ENCODE measurements around the gene FBXO24.

Gene FBXO24

DNA sequence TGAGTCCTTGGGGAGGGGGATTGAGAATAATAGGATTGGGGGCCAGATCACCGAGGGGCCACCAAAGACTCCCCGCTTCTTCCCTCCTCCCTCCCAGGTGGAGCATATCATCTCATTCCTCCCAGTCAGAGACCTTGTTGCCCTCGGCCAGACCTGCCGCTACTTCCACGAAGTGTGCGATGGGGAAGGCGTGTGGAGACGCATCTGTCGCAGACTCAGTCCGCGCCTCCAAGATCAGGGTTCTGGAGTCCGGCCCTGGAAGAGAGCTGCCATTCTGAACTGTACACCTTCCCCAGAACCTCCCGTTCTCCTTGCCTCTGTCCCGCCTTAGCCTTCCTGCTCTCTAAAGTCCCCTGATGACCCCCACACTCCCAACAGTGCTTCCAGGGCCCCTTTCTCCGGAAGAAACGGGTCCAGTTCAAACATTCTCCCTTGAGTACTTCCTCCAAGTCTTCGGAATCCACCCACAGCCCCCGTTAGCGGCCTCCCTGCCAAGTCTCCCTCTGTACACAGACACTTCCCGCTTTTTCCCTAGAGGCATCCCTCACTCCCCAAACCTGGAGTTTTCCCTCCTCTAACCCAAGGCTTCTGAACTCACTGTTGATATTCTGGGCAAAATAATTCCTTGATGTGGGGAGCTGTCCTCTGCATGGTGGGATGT, 4.1 kb downstream of the FBXO24 start:
- no peak for DNase-seq (ENCODE audit: low read depth)

DNA sequence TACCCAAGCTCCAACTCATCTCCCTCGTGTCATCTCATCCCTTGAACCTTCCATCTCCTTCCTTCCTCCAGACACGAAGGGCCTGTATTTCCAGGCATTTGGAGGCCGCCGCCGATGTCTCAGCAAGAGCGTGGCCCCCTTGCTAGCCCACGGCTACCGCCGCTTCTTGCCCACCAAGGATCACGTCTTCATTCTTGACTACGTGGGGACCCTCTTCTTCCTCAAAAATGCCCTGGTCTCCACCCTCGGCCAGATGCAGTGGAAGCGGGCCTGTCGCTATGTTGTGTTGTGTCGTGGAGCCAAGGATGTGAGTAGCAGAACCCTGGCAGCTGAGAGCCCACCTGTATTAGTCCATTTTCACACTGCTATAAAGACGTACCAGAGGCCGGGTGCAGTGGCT, 5.5 kb downstream of the FBXO24 start:
- no peak for DNase-seq (ENCODE audit: low read depth)

DNA sequence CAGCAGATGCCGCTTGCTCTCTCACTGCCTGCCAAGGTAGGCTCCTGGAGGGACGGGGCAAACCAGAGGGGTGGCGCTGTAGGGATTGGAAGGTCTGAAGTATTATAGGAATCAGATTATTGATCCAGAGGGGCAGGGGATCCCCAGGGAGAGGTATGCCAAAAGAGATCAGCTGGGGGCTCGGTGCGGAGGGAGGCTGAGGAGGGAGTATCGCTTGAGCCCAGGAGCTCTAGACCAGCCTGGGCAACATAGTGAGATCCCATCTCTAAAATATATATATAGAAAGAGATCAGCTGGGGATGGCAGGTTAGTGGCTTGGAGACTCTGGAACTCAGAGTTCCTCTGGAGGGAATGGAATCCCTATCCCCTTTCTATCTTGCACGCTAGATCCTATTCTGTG, 9.1 kb downstream of the FBXO24 start:
- no peak for DNase-seq (ENCODE audit: low read depth)

DNA sequence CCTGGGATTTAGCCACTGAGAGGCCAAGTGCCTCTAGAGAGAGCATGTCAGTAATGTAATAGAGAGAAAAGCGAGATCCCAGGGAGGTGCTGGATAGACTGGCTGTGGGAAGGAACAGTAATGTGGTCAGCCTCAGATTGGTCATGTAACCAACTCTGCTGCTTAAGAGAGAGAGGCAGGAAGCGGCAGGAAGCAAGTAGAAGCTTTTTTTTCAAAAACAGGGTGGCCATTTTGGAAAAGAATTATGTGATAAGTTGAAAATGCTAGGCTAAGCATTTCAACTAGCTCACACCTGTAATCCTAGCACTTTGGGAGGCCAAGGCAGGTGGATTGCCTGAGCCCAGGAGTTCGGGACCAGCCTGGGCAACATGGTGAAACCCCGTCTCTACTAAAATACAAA, 12.3 kb downstream of the FBXO24 start:
- no peak for DNase-seq (ENCODE audit: low read depth)

DNA sequence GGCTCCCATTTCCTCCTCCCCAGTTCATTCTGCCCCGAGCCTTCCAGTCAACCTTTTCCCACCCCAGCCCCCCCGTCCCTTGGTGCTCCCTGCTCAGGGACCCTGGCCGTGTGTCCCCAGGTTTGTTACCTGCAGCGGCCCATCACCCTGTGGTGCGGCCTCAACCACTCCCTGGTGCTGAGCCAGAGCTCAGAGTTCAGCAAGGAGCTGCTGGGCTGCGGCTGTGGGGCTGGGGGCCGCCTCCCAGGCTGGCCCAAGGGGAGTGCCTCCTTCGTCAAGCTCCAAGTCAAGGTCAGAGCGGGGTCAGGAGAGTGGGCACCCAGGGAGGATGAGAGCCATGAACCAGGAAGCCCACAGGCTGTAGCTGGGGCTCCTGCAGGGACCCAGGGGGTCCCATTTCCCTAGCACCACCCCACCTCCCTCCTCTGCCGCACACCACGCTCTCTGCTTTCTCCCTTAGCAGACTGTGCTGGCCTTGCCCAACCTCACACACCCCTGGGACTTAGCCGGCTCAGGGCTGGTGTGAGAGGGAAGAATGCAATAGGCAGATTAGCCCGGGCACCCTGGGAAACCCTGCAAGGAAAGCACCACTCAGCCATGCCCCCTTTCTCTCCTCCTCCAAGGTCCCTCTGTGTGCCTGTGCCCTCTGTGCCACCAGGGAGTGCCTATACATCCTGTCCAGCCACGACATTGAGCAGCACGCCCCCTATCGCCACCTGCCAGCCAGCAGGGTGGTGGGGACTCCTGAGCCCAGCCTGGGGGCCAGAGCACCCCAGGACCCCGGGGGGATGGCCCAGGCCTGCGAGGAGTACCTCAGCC, 14.0 kb downstream of the FBXO24 start:
- no peak for DNase-seq (ENCODE audit: low read depth)

DNA sequence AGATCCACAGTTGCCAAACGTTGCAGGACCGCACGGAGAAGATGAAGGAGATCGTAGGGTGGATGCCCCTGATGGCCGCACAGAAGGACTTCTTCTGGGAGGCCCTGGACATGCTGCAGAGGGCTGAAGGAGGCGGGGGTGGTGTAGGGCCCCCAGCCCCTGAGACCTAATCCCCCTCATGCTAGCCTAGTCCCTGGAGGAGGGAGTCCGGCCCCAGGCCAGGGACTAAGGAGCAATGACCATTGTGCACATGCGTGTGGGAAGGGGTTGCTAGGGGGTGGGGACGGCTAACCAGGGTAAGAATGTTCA, 14.6 kb downstream of the FBXO24 start:
- no peak for DNase-seq (ENCODE audit: low read depth)

DNA sequence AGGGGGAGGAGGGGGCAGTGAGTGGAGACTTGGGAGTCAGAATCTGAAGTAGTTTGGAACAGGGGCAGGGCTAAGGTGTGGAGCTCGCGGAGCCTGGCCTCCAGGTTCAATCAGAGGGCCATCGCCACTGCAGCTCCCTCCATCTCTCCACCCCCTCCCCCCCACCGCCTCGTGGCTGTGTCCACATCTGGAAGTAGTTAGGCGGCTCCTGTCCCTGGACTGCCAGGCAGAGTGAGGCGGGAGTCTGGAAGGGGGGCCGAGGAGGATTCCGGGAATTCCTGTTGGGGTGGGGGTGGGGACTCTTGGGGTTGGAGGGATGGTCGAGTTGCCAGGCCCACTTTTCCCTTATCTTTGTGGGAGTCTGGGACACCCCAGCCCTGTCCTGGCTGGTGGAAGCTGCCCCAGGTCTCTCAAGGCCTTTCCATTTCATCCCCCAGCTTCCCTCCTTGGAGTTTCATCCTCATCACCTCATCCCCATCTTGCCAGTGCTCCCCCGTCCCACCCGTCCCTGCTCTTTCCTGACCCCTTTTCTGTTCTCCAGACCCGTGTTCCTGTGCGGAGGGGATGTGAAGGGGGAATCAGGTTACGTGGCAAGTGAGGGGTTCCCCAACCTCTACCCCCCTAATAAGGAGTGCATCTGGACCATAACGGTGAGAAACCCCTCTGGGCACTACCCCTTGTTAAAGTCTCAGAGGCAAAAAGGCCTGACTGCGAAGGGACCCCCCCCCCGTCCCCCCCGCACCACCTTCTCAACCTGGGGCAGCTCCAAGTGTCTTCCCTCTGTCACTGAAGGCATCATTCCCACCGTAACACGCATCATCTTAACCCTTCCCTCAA, 17.0 kb downstream of the FBXO24 start:
- no peak for DNase-seq (ENCODE audit: low read depth)

DNA sequence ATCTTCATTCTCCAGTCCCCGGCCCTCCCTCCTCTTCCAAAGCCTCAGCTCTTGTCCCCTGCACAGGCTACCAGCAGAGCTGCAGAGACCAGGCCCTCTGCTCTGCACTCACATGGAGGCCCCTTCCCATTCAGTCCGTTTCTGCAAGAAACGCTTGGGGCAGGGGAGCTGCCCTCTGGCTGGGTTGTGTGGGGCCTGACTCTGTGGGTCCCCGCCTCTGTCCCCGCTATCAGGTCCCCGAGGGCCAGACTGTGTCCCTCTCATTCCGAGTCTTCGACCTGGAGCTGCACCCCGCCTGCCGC, 17.5 kb downstream of the FBXO24 start:
- DNase-seq (ENCODE audit: low read depth), result no peak

DNA sequence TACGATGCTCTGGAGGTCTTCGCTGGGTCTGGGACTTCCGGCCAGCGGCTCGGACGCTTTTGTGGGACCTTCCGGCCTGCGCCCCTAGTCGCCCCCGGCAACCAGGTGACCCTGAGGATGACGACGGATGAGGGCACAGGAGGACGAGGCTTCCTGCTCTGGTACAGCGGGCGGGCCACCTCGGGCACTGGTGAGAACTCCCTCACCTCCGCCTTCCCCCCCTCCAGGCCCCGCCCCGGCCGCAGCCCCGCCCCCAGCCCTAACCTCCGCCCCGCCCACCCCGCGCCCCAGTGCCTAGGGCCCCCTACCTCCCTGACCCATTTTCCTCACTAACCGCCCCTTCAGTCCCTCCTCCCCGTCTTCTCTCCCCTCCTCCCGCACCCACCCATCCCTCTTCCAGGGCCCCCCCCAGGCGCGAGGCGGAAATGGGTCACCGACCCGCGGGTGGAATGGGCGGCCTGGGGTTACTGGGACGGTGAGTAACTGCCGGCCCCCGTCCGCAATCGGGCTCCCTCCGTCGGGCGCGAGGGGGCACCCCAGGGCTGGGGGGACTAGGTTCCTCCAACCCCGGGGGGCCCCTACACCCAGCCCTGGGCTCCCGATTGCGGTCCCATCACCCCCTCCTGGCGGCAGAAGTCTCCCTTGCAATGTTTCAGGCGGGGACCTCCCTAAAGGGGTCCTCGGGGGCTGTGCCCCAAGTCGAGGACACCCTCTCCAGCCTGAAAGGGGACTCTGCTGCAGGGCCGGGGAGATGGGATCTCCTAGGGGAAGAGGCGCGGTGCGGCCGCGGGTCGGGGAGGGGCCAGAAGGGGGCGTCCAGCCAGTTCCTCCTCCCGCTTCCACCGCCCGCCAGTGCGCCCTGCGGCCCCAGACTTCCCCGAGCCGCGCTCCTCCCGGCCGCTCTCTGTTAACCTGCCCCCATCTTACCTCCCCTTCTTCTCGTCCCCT, 18.2 kb downstream of the FBXO24 start:
- DNase-seq (ENCODE audit: low read depth), result peak; percentile 60

DNA sequence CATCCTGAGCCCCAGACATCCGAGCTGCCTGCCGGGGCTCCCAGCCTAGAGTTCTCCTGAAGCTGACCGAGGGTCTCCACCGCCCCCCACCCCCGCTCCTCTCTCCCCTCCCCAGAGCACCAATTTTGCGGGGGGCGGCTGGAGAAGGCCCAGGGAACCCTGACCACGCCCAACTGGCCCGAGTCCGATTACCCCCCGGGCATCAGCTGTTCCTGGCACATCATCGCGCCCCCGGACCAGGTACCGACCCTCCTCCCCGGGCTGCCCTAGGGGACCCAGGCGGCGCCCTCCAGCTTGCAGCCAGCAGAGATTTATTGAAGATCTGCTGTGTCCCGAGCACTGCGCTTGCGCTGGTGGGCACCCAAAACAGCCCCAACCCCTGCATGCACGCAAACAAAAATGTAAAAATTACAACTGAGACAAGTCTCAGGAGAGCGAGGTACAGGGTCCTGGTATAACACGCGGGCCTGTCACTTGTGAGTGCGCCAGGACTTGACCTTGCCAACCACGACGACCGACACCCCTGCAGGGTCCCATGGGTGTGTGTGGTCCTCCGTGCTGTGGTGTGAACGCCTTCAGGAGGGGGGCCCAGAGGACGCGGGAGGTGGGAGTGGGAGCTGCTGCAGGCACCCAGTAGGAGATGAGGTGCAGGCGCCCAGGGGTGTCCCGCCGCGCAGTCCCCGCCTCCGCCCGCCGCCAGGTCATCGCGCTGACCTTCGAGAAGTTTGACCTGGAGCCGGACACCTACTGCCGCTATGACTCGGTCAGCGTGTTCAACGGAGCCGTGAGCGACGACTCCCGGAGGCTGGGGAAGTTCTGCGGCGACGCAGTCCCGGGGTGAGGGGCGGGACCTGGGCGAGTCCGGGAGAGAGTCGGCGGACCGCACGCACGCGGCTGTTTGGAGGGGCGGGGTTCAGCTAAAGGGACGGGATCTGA, 19.1 kb downstream of the FBXO24 start:
- DNase-seq (ENCODE audit: low read depth), result no peak

DNA sequence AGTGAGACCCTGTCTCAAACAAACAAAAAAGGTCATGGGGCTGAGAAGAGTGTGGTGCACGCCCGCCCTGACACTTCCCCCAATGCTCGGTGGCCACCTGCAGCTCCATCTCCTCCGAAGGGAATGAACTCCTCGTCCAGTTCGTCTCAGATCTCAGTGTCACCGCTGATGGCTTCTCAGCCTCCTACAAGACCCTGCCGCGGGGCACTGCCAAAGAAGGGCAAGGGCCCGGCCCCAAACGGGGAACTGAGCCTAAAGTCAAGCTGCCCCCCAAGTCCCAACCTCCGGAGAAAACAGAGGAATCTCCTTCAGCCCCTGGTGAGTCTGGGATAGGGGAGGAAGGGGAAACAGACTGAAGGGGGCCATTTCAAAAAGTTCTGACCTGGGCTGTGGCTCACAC, 20.2 kb downstream of the FBXO24 start:
- DNase-seq (ENCODE audit: low read depth), result no peak

DNA sequence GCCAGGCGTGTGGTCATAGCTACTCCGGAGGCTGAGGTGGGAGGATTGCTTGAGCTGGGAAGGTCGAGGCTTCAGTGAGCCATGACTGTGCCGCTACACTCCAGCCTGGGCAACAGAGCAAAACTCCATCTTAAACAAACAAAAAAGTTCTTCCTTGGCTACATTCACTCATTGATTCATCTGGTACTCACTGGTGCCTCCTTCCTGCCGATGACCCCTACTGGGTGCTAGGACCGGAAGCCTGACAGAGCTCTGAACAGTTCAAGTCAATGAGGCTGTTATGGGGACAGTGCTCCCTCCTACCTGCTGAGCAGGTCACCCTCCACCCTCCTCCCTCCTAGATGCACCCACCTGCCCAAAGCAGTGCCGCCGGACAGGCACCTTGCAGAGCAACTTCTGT, 21.0 kb downstream of the FBXO24 start:
- no peak for DNase-seq (ENCODE audit: low read depth)

DNA sequence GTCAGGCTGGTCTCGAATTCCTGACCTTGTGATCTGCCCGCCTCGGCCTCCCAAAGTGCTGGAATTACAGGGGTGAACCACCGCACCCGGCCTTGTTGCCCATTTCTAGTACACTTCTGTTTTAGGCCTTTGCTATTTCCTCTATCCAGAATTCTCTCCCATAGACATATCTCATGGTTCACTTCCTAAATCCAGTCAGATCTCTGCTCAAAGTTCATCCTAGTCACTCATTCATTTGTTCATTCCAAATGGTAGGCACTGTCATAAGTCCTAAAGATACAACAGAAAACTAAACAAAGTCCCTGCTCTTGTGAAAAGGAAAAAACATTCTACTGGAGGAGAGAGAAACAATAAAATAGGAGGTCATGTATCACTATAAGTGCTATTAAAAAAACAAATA, 23.8 kb downstream of the FBXO24 start:
- no peak for DNase-seq (ENCODE audit: low read depth)

DNA sequence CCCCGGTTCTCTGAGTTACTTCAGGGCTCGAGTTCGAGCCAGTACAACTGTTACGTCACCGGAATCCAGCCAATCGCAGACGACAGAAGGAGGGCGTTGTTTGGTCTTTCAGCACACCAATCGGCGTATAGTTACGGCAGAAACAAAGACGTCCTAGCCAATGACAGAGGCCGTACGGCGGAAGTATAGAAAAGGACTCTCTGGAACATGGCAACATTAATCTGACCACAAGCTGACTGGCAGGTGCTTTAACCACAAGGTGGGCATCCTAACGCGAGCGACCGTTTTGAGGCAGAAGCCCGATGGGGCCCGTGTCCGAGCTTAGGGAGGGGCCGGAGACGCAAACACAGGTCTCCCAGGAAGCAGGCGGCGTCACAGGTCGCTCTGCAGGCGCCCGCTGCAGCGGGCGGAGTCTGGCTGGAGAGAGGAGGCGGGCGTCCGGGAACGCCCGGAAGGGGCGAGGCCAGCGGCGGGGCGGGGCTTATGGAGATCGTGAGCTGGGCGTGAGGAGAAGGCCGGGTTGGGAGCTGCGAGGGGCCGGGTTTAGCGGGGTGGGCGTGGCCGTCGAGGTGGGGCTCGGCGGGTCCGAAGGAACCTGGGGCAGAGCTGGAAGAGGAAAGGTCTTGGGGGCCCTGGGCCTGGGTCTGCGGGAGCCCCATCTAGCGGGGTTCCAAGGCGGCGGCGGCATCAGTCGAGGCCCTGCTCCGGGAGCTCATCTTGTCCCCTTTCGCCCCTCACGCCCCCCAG, 26.0 kb downstream of the FBXO24 start, which contains the start of gene MOSPD3:
MOSPD3 (plus strand) TSS at position 558 of the 747 bp plus-strand sequence. CDS start 252 bp downstream, outside the sequence.
- DNase-seq (ENCODE audit: low read depth), result peak; percentile 94

DNA sequence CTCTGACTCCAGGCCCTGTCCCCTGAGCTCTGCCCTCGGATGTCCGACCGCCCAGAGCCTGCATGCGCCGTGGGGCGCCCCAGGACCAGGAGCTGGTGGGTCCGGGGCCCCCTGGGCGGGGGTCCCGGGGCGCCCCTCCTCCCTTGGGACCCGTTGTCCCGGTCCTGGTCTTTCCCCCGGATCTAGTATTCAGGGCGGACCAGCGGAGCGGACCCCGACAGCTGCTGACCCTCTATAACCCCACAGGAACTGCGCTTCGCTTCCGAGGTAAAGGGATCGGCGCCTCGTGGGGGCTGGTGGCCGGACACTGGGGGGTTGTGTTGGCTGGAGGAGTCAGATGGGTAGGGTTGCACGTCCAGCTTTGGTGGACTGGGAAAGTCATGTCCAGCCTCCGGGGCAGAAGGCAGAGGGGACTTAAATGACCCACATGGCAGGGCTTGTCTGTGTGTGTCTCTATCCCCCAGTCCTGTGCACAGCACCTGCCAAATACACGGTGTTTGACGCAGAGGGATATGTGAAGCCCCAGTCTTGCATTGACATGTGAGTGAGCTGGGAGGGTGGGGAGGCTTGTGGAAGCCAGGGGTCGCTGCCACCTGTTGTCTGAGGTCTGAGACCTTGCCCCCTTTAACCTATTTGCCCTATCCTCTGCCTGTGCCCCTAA, 26.7 kb downstream of the FBXO24 start:
- no peak for DNase-seq (ENCODE audit: low read depth)

DNA sequence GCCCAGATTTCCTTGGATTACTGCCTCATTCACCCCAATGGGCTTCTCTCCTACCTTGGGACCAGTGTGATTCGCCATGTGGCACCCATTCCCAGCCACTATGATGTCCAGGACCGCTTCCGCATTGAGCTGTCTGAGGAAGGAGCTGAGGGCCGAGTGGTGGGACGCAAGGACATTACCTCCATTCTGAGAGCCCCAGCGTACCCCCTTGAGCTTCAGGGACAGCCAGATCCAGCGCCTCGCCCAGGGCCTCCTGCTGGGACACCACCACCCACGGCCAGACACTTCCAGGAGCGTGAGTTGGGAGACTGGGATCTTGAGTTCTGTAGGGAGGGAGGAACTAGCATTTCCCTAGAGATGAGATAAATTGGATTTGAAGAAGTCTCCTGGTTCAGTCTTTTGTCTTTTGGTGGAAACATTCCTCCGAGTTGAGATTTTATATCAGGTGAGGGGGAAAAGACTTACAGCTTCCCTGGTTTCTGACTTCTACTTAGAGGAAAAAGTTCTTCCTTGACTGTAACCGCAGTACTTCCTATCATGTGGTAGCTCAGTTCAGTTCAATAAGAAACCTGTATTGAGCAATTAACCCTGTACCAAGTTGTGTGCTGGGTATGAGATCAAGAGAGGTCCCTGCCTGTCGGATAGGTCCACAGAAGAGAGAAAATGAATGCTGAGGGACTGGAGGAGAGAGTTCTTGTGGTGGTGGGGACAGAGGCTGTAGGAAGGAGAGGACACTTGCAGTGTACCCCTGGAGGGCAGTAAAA, 27.5 kb downstream of the FBXO24 start:
- no peak for DNase-seq (ENCODE audit: low read depth)

DNA sequence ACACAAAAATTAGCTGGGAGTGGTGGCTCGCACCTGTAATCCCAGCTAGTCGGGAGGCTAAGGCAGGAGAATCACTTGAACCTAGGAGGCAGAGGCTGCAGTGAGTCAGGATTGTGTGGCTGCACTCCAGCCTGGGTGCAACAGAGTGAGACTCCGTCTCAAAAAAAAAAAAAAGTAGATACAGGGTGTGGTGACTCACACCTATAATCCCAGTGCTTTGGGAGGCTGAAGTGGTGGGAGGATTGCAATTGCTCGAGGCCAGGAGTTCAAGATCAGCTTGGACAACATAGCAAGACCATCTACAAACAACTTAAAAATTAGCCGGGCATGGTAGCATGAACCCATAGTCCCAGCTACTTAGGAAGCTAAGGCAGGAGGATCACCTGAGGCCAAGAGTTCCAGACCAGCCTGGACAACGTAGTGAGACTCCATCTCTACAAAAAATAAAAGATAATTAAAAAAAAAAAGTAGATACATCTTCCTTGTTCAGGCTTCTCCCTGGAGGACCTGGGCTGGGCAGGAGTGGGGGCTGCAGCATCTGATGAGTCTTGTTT, 28.3 kb downstream of the FBXO24 start:
- no peak for DNase-seq (ENCODE audit: low read depth)

DNA sequence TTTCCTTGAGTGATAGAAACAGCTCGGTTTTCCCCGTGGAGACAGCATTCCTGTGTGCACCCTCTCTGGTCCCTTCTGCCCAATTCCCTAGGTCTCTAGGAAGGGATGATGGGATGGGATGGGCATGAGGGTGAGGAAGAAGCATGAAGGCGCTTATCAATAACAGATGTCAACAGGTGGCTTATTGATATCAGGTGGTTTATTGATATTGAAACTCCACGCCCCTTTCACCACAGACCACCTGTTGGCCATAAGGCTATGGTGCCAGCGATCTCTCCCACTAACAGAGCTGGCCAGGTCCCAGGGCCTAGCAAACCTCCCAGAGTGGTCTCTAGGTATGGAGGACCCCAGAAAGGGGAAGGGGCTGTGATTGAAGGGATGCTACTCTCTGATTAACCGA, 34.1 kb downstream of the FBXO24 start:
- DNase-seq (ENCODE audit: low read depth), result no peak

Data from activated T-helper 1 cell treated with Interleukin-2 at 50 U/mL for 16 hours (primary cell).